OCI-LY3 (cell line): ENCODE data around the gene STAT5B.

Experiments used
- H2AFZ ChIP-seq: fragments of 200-600, 300-600 bp; shearing (Covaris generic); 2 replicates; pipeline ENCODE4 v1.6.0; 2014; ENCODE audit warnings: antibody characterized with exemption, low read depth, low read length
- H3K27ac ChIP-seq: fragments of 200-600, 300-600 bp; sonication (generic); 2 replicates; pipeline ENCODE4 v1.5.1; 2014; ENCODE audit warnings: mild to moderate bottlenecking, low read length, moderate library complexity, mixed read lengths
- H3K27me3 ChIP-seq: fragments of 200-600, 300-600 bp; sonication (generic); 2 replicates; pipeline ENCODE4 v1.6.1; 2014; ENCODE audit warnings: low read depth, low read length, mixed read lengths
- H3K36me3 ChIP-seq: fragments of 200-600, 300-600 bp; sonication (generic); replicated peaks from 2 replicates; pipeline ENCODE3; 2014; ENCODE audit warnings: low read depth, low read length, mixed read lengths
- H3K4me1 ChIP-seq: fragments of 300-600, 200-600 bp; sonication (generic); 2 replicates; pipeline ENCODE4 v1.6.1; 2014; ENCODE audit warnings: low read length, mixed read lengths
- H3K4me2 ChIP-seq: fragments of 200-600, 300-600 bp; sonication (generic); 2 replicates; pipeline ENCODE4 v1.6.1; 2014; ENCODE audit warnings: low read length, mixed read lengths
- H3K4me3 ChIP-seq: fragments of 300-600, 200-600 bp; sonication (generic); 2 replicates; pipeline ENCODE4 v1.5.1; 2014; ENCODE audit warnings: antibody characterized with exemption, mild to moderate bottlenecking, low read length, moderate library complexity
- H3K79me2 ChIP-seq: fragments of 300-600, 200-600 bp; shearing (Covaris generic); 2 replicates; pipeline ENCODE4 v1.6.1; 2014; ENCODE audit warnings: mild to moderate bottlenecking, low read length, mixed read lengths
- H3K9ac ChIP-seq: fragments of 300-600, 200-600 bp; shearing (Covaris generic); 2 replicates; pipeline ENCODE4 v1.6.0; 2014; ENCODE audit warnings: mild to moderate bottlenecking, low read length, moderate library complexity
- H3K9me3 ChIP-seq: fragments of 200-600, 300-600 bp; shearing (Covaris generic); 2 replicates; pipeline ENCODE4 v1.6.1; 2014; ENCODE audit warnings: low read length, mixed read lengths; ENCODE audit not compliant: insufficient read depth
- H4K20me1 ChIP-seq: fragments of 200-600, 300-600 bp; sonication (generic); 2 replicates; pipeline ENCODE4 v1.6.1; 2016; ENCODE audit warnings: low read length, mixed read lengths; ENCODE audit not compliant: insufficient read depth
- CTCF ChIP-seq: fragments of 200-600, 300-600 bp; sonication (generic); IDR thresholded peaks from 2 replicates; pipeline ENCODE4 v1.5.1; 2014; ENCODE audit warnings: antibody characterized with exemption, low read length, low read depth
- EZH2phosphoT487 ChIP-seq: fragments of 200-600 bp; shearing (Covaris generic); IDR thresholded peaks from 2 replicates; pipeline ENCODE4 v1.6.1; 2018; ENCODE audit warnings: antibody characterized with exemption, mixed run types, low read depth

The STAT5B gene

GRCh38 chr17:42230225-42230624 lies 46.0 kb downstream of the STAT5B start:
- Histone ChIP-seq H3K4me1 (no peaks in the 10 kb centered on the region), H3K36me3 (peaks cover 20% of the 10 kb centered on the region), H3K79me2 (peaks cover 42% of the 10 kb centered on the region), H3K9me3 (no peaks in the 10 kb centered on the region), H3K9ac (no peak overlapping the region), H3K27ac (no peak overlapping the region), H3K4me2 (no peak overlapping the region), H4K20me1 (peaks cover 27% of the 10 kb centered on the region), H2AFZ (no peak overlapping the region), H3K4me3 (no peak overlapping the region), H3K27me3 (no peaks in the 10 kb centered on the region)
- TF ChIP-seq EZH2phosphoT487 (no peak), CTCF (no peak)

- no peak overlapping the region for H3K4me3 ChIP-seq
- no peaks in the 10 kb centered on the region for H3K27me3 ChIP-seq
- TF ChIP-seq EZH2phosphoT487 (no peak), CTCF (no peak)
- H3K4me2 ChIP-seq = no peak overlapping the region
- H3K79me2 ChIP-seq = peaks cover 21% of the 10 kb centered on the region; the same call in 1 of the 2 replicates
- H3K27ac ChIP-seq = no peak overlapping the region
- peaks cover 29% of the 10 kb centered on the region for H3K36me3 ChIP-seq
- H3K9ac ChIP-seq = no peak overlapping the region
- H4K20me1 ChIP-seq = peaks cover 11% of the 10 kb centered on the region; the same call in 1 of the 2 replicates
- no peak overlapping the region for H2AFZ ChIP-seq
- no peaks in the 10 kb centered on the region for H3K4me1 ChIP-seq
- H3K9me3 ChIP-seq = no peaks in the 10 kb centered on the region
Measured at GRCh38 chr17:42227849-42228700, 48.1 kb downstream of the STAT5B start.

- H3K4me2 ChIP-seq = no peak overlapping the region
- H3K4me3 ChIP-seq = no peak overlapping the region
- peaks cover 29% of the 10 kb centered on the region for H3K36me3 ChIP-seq
- H3K79me2 ChIP-seq = peaks cover 4% of the 10 kb centered on the region; the same call in 1 of the 2 replicates
- no peaks in the 10 kb centered on the region for H3K27me3 ChIP-seq
- no peak overlapping the region for H3K9ac ChIP-seq
- no peaks in the 10 kb centered on the region for H3K9me3 ChIP-seq
- H3K27ac ChIP-seq = no peak overlapping the region
- H4K20me1 ChIP-seq = 0 out of 2 replicates have a peak, but pooled peaks cover 3% of the 10 kb centered on the region
- no peak overlapping the region for H2AFZ ChIP-seq
- TF ChIP-seq CTCF (no peak), EZH2phosphoT487 (no peak)
- H3K4me1 ChIP-seq = no peaks in the 10 kb centered on the region
Measured at GRCh38 chr17:42225646-42226045, 50.5 kb downstream of the STAT5B start.

- no peak overlapping the region for H3K4me2 ChIP-seq
- peaks cover 29% of the 10 kb centered on the region for H3K36me3 ChIP-seq
- no peak overlapping the region for H2AFZ ChIP-seq
- no peaks in the 10 kb centered on the region for H4K20me1 ChIP-seq
- H3K9ac ChIP-seq = no peak overlapping the region
- TF ChIP-seq EZH2phosphoT487 (no peak), CTCF (no peak)
- no peaks in the 10 kb centered on the region for H3K4me1 ChIP-seq
- H3K27ac ChIP-seq = no peak overlapping the region
- H3K9me3 ChIP-seq = no peaks in the 10 kb centered on the region
- no peak overlapping the region for H3K4me3 ChIP-seq
- no peaks in the 10 kb centered on the region for H3K79me2 ChIP-seq
- no peaks in the 10 kb centered on the region for H3K27me3 ChIP-seq
Measured at GRCh38 chr17:42224651-42225050, 51.5 kb downstream of the STAT5B start.
